Uterus (tissue), 2 donors: ENCODE results near the gene ACY1.
"Not testable (repeated sequence)": the region's sequence is repeated elsewhere in the genome, so short reads cannot be mapped to it uniquely, and the experiment has no call there.

Source experiments
- CTCF ChIP-seq, 4 experiments: fragments of 200-600 bp in 2 of 4; fragments of 450-650 bp in 2 of 4; sonication (generic) in 2 of 4; IDR thresholded peaks; one replicate each; pipeline ENCODE4 v1.5.1; 2016 to 2019; ENCODE audit warnings: antibody characterized with exemption in 4 of 4, mild to moderate bottlenecking in 2 of 4, moderate library complexity in 1 of 4
- POLR2A ChIP-seq, 2 donors: fragments of 450-650 bp; IDR thresholded peaks; one replicate each; pipeline ENCODE4 v1.6.1; 2016; ENCODE audit warnings: antibody characterized with exemption in 2 of 2, mild to moderate bottlenecking in 1 of 2, moderate library complexity in 1 of 2

GRCh38 chr3:52033748-52034147 is 50.4 kb downstream of the ACY1 start:
- not testable (repeated sequence) for TF ChIP-seq CTCF, POLR2A (IDR thresholded peaks at IDR 0.05)
